Trophoblast cell (in vitro differentiated cells and primary cell): ENCODE measurements around the gene CSF3R.

Experiments
- DNase-seq, 2 donors: peaks; one replicate each; pipeline ENCODE4 v3.0.0-alpha.2; 2016
- H2AFZ ChIP-seq: 2 replicates; pipeline ENCODE4 v1.6.1; 2013; ENCODE audit warnings: low read length, moderate library complexity, mild to moderate bottlenecking; ENCODE audit not compliant: insufficient read depth, poor library complexity
- H2AK5ac ChIP-seq: 2 replicates; pipeline ENCODE4 v1.6.1; 2013; ENCODE audit warnings: mild to moderate bottlenecking, low read length
- H2BK120ac ChIP-seq: 2 replicates; pipeline ENCODE4 v1.6.1; 2013; ENCODE audit warnings: low read length, mild to moderate bottlenecking, moderate library complexity; ENCODE audit not compliant: insufficient read depth, poor library complexity
- H2BK12ac ChIP-seq: 2 replicates; pipeline ENCODE4 v1.6.1; 2013; ENCODE audit warnings: mild to moderate bottlenecking, low read length, moderate library complexity
- H2BK5ac ChIP-seq: 2 replicates; pipeline ENCODE4 v1.6.1; 2013; ENCODE audit warnings: low read length, low read depth, moderate library complexity, mild to moderate bottlenecking; ENCODE audit not compliant: poor library complexity
- H3K14ac ChIP-seq: 2 replicates; pipeline ENCODE4 v1.6.1; 2013; ENCODE audit warnings: mild to moderate bottlenecking, low read length
- H3K18ac ChIP-seq: 2 replicates; pipeline ENCODE4 v1.6.1; 2013; ENCODE audit warnings: mild to moderate bottlenecking, low read length
- H3K23ac ChIP-seq: 2 replicates; pipeline ENCODE4 v1.6.1; 2013; ENCODE audit warnings: low read length
- H3K27ac ChIP-seq: 2 replicates; pipeline ENCODE4 v1.5.1; 2013; ENCODE audit warnings: low read depth, mild to moderate bottlenecking, inconsistent platforms, low read length, moderate library complexity
- H3K27me3 ChIP-seq: 2 replicates; pipeline ENCODE4 v1.6.1; 2013; ENCODE audit warnings: inconsistent platforms, mild to moderate bottlenecking, low read length, moderate library complexity; ENCODE audit not compliant: insufficient read depth
- H3K36me3 ChIP-seq, 2 experiments: 1 replicate in 1 of 2; 2 replicates in 1 of 2; pipeline ENCODE4 v1.6.1; 2013; ENCODE audit warnings: low read length in 2 of 2, mild to moderate bottlenecking in 2 of 2, moderate library complexity in 1 of 2; ENCODE audit not compliant: insufficient read depth in 2 of 2, control insufficient read depth in 1 of 2
- H3K4ac ChIP-seq: 2 replicates; pipeline ENCODE4 v1.6.1; 2013; ENCODE audit warnings: low read depth, mild to moderate bottlenecking, low read length, moderate library complexity
- H3K4me1 ChIP-seq, 2 experiments: 1 replicate in 1 of 2; 2 replicates in 1 of 2; pipeline ENCODE4 v1.6.1; 2013; ENCODE audit warnings: low read length in 2 of 2, mild to moderate bottlenecking in 2 of 2, moderate library complexity in 1 of 2; ENCODE audit not compliant: insufficient read depth in 2 of 2, control insufficient read depth in 1 of 2
- H3K4me2 ChIP-seq: 2 replicates; pipeline ENCODE4 v1.6.1; 2013; ENCODE audit warnings: inconsistent platforms, mild to moderate bottlenecking, low read length, moderate library complexity
- H3K4me3 ChIP-seq: 2 replicates; pipeline ENCODE4 v1.5.1; 2013; ENCODE audit warnings: mild to moderate bottlenecking, low read depth, low read length, inconsistent platforms
- H3K79me1 ChIP-seq: one replicate; pipeline ENCODE4 v1.6.1; 2013; ENCODE audit warnings: low read length
- H3K79me2 ChIP-seq: 2 replicates; pipeline ENCODE4 v1.6.1; 2013; ENCODE audit warnings: low read length, mild to moderate bottlenecking; ENCODE audit not compliant: control insufficient read depth, insufficient read depth, poor library complexity
- H3K9ac ChIP-seq: 2 replicates; pipeline ENCODE4 v1.6.1; 2013; ENCODE audit warnings: mild to moderate bottlenecking, low read length
- H3K9me3 ChIP-seq: 2 replicates; pipeline ENCODE4 v1.6.1; 2013; ENCODE audit warnings: low read depth, mild to moderate bottlenecking, control low read depth, inconsistent platforms, low read length; ENCODE audit not compliant: insufficient read depth
- H4K12ac ChIP-seq: 2 replicates; pipeline ENCODE4 v1.6.1; 2013; ENCODE audit warnings: low read depth, mild to moderate bottlenecking, low read length, moderate library complexity
- H4K8ac ChIP-seq: 2 replicates; pipeline ENCODE4 v1.6.1; 2013; ENCODE audit warnings: low read depth, mild to moderate bottlenecking, low read length, moderate library complexity
- H4K91ac ChIP-seq: one replicate; pipeline ENCODE4 v1.6.1; 2013; ENCODE audit warnings: low read depth, mild to moderate bottlenecking, low read length, moderate library complexity
- WGBS: extraction: QIAGEN DNeasy Blood & Tissue Kit; methylation state at CpG from one replicate; pipeline ENCODE4 v1.1.7; 2013; ENCODE audit warnings: missing lambda C conversion rate; ENCODE audit not compliant: insufficient read length, insufficient coverage; ENCODE audit errors: extremely low coverage; 5-methylcytosine and 5-hydroxymethylcytosine counted together

CSF3R gene

DNA sequence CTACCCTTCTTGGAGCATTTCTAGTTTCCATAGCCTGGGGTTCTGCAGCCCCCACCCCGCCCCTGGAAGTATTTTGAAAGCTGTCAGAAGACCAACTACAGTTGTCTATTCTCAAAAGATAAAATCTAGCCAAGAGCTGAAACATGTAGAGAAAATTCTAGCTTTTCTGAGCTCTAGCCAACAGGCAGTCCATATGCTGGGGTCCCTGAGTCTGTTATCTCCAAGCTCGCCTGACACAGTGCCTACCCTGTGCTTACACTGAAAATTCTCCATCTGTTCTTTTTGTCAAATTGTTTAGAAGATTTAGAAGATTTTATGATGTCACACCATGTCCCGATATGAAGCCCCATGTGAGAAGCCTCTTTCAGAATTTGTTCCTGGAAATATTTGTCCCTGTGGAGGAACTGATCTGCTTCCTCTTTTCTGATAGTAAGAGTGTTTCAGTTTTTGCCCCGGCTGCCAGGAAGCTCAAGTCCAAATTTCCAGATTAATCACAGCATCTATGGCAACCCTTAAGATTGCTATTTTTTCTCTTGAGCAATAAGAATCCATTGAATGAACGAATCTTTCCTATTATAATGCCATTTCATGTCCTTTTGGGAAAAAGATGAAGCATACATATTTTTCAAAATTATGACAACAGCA lies 23.7 kb upstream of the CSF3R start:
- Histone ChIP-seq H3K27ac (no peak overlapping the region), H3K27me3 (no peaks in the 10 kb centered on the region), H3K4me3 (no peak overlapping the region), H3K79me1 (no peaks in the 10 kb centered on the region), H2BK120ac (no peak overlapping the region), H2AK5ac (no peak overlapping the region), H3K36me3 (no peaks in the 10 kb centered on the region), H4K12ac (no peak overlapping the region), H3K9ac (no peak overlapping the region), H3K23ac (no peak overlapping the region), H2AFZ (no peak overlapping the region), H2BK12ac (no peak overlapping the region), H3K9me3 (peaks cover 2% of the 10 kb centered on the region), H2BK5ac (no peak overlapping the region), H3K4ac (no peak overlapping the region), H3K4me1 (no peaks in the 10 kb centered on the region), H3K79me2 (no peaks in the 10 kb centered on the region), H3K18ac (no peak overlapping the region), H3K14ac (no peak overlapping the region), H4K8ac (no peak overlapping the region), H4K91ac (no peak overlapping the region), H3K4me2 (no peak overlapping the region)
- no peak for DNase-seq
- WGBS: no CpG with 5 or more reads among the region's 5 CpGs

DNA sequence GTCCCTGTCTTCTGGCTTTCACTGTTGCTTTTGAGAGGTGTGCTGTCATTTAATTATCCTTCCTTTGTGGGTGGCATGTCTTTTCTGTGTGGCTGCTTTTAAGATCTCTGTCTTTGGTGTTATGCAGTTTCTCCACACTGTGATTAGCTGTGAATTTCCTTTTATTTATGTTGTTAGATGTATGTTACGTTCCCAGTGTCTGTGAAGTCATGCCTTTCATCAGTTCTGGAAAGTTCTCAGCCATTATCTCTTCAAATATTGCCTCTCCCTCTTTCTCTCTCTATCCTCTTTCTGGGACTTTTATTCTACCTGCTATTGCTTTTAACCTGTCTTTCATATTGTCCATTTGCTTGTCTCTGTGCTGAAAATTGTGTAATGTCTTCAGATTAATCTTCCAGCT lies 21.0 kb upstream of the CSF3R start:
- Histone ChIP-seq H3K4me2 (no peak overlapping the region), H4K8ac (no peak overlapping the region), H3K9ac (no peak overlapping the region), H3K4me1 (no peaks in the 10 kb centered on the region), H3K4ac (no peak overlapping the region), H3K79me2 (no peaks in the 10 kb centered on the region), H2BK5ac (no peak overlapping the region), H3K4me3 (no peak overlapping the region), H2AFZ (no peak overlapping the region), H2BK120ac (no peak overlapping the region), H4K12ac (no peak overlapping the region), H2BK12ac (no peak overlapping the region), H2AK5ac (no peak overlapping the region), H3K9me3 (peaks cover 2% of the 10 kb centered on the region), H3K36me3 (no peaks in the 10 kb centered on the region), H3K27ac (no peak overlapping the region), H3K18ac (no peak overlapping the region), H3K27me3 (no peaks in the 10 kb centered on the region), H3K23ac (no peak overlapping the region), H3K14ac (no peak overlapping the region), H4K91ac (no peak overlapping the region), H3K79me1 (no peaks in the 10 kb centered on the region)
- DNase-seq: no peak
- no CpG with 5 or more reads among the region's 1 CpG for WGBS

DNA sequence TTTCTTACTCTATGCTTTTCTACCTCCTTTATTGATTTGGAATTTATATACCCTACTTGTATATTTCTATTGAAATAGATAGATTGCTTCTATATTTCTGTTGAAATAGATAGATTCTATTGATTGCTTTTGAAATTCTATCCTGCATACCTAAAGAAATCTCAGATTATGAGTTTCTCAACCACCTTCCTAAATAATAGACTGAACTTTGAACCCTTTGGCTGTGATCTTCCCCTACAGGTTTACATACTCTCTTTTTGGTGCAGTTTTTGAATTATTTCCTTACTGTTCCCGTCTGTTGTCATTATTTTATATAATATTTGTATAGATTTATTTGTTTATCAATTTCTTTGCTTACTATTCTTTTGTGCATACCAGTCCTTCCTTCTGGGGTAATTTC lies 20.4 kb upstream of the CSF3R start:
- Histone ChIP-seq H3K14ac (no peak overlapping the region), H2BK12ac (no peak overlapping the region), H3K9me3 (peaks cover 2% of the 10 kb centered on the region), H2AK5ac (no peak overlapping the region), H3K36me3 (no peaks in the 10 kb centered on the region), H2BK120ac (no peak overlapping the region), H2AFZ (no peak overlapping the region), H4K91ac (no peak overlapping the region), H3K79me1 (no peaks in the 10 kb centered on the region), H3K18ac (no peak overlapping the region), H3K4me3 (no peak overlapping the region), H3K4me2 (no peak overlapping the region), H3K4me1 (no peaks in the 10 kb centered on the region), H3K79me2 (no peaks in the 10 kb centered on the region), H2BK5ac (no peak overlapping the region), H3K27ac (no peak overlapping the region), H3K27me3 (no peaks in the 10 kb centered on the region), H4K8ac (no peak overlapping the region), H3K23ac (no peak overlapping the region), H3K4ac (no peak overlapping the region), H4K12ac (no peak overlapping the region), H3K9ac (no peak overlapping the region)
- no CpG with 5 or more reads among the region's 1 CpG for WGBS
- DNase-seq: no peak

DNA sequence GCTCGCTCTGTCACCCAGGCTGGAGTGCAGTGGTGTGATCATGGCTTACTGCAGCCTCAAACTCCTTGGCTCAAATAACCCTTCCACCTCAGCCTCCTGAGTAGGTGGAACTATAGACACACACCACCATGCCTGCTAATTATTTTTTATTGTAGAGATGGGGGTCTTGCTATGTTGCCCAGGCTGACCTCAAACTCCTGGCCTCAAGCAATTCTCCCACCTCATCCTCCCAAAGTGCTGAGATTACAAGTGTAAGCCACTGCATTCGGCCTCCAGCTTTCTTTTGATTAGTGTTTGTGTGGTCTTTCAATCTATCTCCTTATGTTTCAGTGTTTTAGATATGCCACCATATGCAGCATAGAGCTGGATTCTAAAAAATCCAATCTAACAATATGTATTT lies 19.9 kb upstream of the CSF3R start:
- H3K4me1 ChIP-seq: no peaks in the 10 kb centered on the region
- H3K9me3 ChIP-seq: peaks cover 2% of the 10 kb centered on the region
- H3K4ac ChIP-seq: no peak overlapping the region
- H3K14ac ChIP-seq: no peak overlapping the region
- H3K4me3 ChIP-seq: no peak overlapping the region
- H2BK12ac ChIP-seq: no peak overlapping the region
- H3K18ac ChIP-seq: no peak overlapping the region
- no peak overlapping the region for H3K9ac ChIP-seq
- no peak for DNase-seq
- H2AFZ ChIP-seq: no peak overlapping the region
- no peak overlapping the region for H2AK5ac ChIP-seq
- H4K91ac ChIP-seq: no peak overlapping the region
- no peak overlapping the region for H4K12ac ChIP-seq
- H4K8ac ChIP-seq: no peak overlapping the region
- no peaks in the 10 kb centered on the region for H3K27me3 ChIP-seq
- no peak overlapping the region for H2BK120ac ChIP-seq
- no peaks in the 10 kb centered on the region for H3K79me2 ChIP-seq
- H3K79me1 ChIP-seq: no peaks in the 10 kb centered on the region
- no peak overlapping the region for H2BK5ac ChIP-seq
- no peak overlapping the region for H3K4me2 ChIP-seq
- no CpG with 5 or more reads among the region's 2 CpGs for WGBS
- H3K23ac ChIP-seq: no peak overlapping the region
- no peak overlapping the region for H3K27ac ChIP-seq
- H3K36me3 ChIP-seq: no peaks in the 10 kb centered on the region
